H1 (cell line): ENCODE results near the gene ACVR1. TPM values are rescaled to one million over a fixed set of nuclear protein-coding genes. Genes with fewer than 3 reads are reported as not detected.

Source experiments
- CTCF ChIA-PET: fragments of 300-600 bp; sonication (Branson Sonifier 250); formaldehyde crosslinking; loops from one replicate; lab custom pipeline; 2021; ENCODE audit not compliant: partially characterized antibody; lab: Charles Lee
- POLR2A ChIA-PET: fragments of 300-600 bp; sonication (Branson Sonifier 250); formaldehyde crosslinking; loops from one replicate; lab custom pipeline; 2021; ENCODE audit warnings: inconsistent platforms; ENCODE audit not compliant: partially characterized antibody; lab: Charles Lee
- DNase-seq, 2 experiments: peaks; one replicate each; pipeline versions ENCODE4 v3.0.0 to v3.0.0-alpha.2; 2010 to 2022; ENCODE audit warnings: low spot score in 2 of 2, low read depth in 1 of 2, mixed read lengths in 1 of 2
- FAIRE-seq: peaks from 2 replicates; lab custom pipeline; 2011; peaks lifted over from hg19 to GRCh38; lab: Jason Lieb, UNC
- H2AFZ ChIP-seq: 2 replicates; pipeline ENCODE4 v1.8.1; 2012; ENCODE audit warnings: low read length, inconsistent platforms
- H2AK5ac ChIP-seq: 2 replicates; pipeline ENCODE4 v1.6.1; 2013; ENCODE audit warnings: low read depth, low read length
- H2BK120ac ChIP-seq: replicated peaks from 2 replicates; pipeline ENCODE3; 2013; ENCODE audit warnings: low read depth, low read length, inconsistent platforms
- H2BK12ac ChIP-seq: 2 replicates; pipeline ENCODE4 v1.6.1; 2013; ENCODE audit warnings: low read depth, low read length
- H2BK15ac ChIP-seq: 2 replicates; pipeline ENCODE4 v1.6.1; 2013; ENCODE audit warnings: low read length
- H2BK20ac ChIP-seq: 2 replicates; pipeline ENCODE4 v1.6.1; 2013; ENCODE audit warnings: low read length
- H2BK5ac ChIP-seq: 2 replicates; pipeline ENCODE4 v1.6.1; 2013; ENCODE audit warnings: low read depth, low read length
- H3K14ac ChIP-seq: 2 replicates; pipeline ENCODE4 v1.6.1; 2013; ENCODE audit warnings: inconsistent platforms; ENCODE audit not compliant: insufficient read length
- H3K18ac ChIP-seq: 2 replicates; pipeline ENCODE4 v1.6.1; 2013; ENCODE audit warnings: low read length; ENCODE audit errors: extremely low read depth
- H3K23ac ChIP-seq: 2 replicates; pipeline ENCODE4 v1.6.1; 2013; ENCODE audit warnings: inconsistent platforms; ENCODE audit not compliant: insufficient read length
- H3K23me2 ChIP-seq: 2 replicates; pipeline ENCODE4 v1.6.1; 2013; ENCODE audit warnings: low read depth, low read length
- H3K27ac ChIP-seq: 2 replicates; pipeline ENCODE4 v1.6.1; 2011; ENCODE audit warnings: low read depth, low read length, inconsistent platforms
- H3K27me3 ChIP-seq, 4 experiments: replicated peaks in 1 of 4; 1 replicate in 1 of 4; 2 replicates in 3 of 4; pipeline versions ENCODE4 v1.6.1 to v1.8.1; 2011 to 2013; ENCODE audit warnings: low read length in 3 of 4, mild to moderate bottlenecking in 3 of 4, inconsistent platforms in 2 of 4, mixed read lengths in 2 of 4, moderate library complexity in 1 of 4; ENCODE audit not compliant: control insufficient read depth in 3 of 4, insufficient read depth in 3 of 4; ENCODE audit errors: extremely low read depth in 1 of 4
- H3K36me3 ChIP-seq, 4 experiments: 2 replicates each; pipeline versions ENCODE4 v1.6.1 to v1.8.1; 2011 to 2013; ENCODE audit warnings: mild to moderate bottlenecking in 4 of 4, low read length in 3 of 4, moderate library complexity in 2 of 4, control low read depth in 1 of 4, inconsistent platforms in 1 of 4; ENCODE audit not compliant: insufficient read depth in 4 of 4, control insufficient read depth in 2 of 4
- H3K4ac ChIP-seq: replicated peaks from 2 replicates; pipeline ENCODE3; 2013; ENCODE audit warnings: low read length, low read depth, mixed read lengths, inconsistent platforms; ENCODE audit not compliant: insufficient read length
- H3K4me1 ChIP-seq, 4 experiments: replicated peaks in 1 of 4; 1 replicate in 1 of 4; 2 replicates in 3 of 4; pipeline versions ENCODE4 v1.6.1 to v1.8.1; 2011 to 2013; ENCODE audit warnings: low read length in 3 of 4, inconsistent platforms in 2 of 4, mixed read lengths in 1 of 4; ENCODE audit not compliant: insufficient read depth in 4 of 4, control insufficient read depth in 3 of 4
- H3K4me2 ChIP-seq, 2 experiments: 2 replicates each; pipeline versions ENCODE4 v1.6.1 to v1.8.1; 2011 to 2013; ENCODE audit warnings: low read depth in 2 of 2, low read length in 2 of 2, control low read depth in 1 of 2, inconsistent platforms in 1 of 2, mild to moderate bottlenecking in 1 of 2; ENCODE audit not compliant: insufficient read depth in 1 of 2
- H3K4me3 ChIP-seq, 4 experiments: fragments of 200-600, 300-600 bp in 1 of 4; sonication (generic), shearing (Covaris generic), sonication (Bioruptor Twin) in 1 of 4; 2 replicates each; pipeline versions ENCODE4 v1.5.1 to v1.8.1; 2011 to 2016; ENCODE audit warnings: low read length in 4 of 4, low read depth in 3 of 4, control low read depth in 2 of 4, inconsistent platforms in 2 of 4, mild to moderate bottlenecking in 2 of 4, mixed read lengths in 1 of 4, moderate library complexity in 1 of 4; ENCODE audit not compliant: insufficient read depth in 2 of 4; ENCODE audit errors: extremely low read depth in 1 of 4
- H3K56ac ChIP-seq: replicated peaks from 2 replicates; pipeline ENCODE3; 2013; ENCODE audit warnings: low read depth, mild to moderate bottlenecking, mixed read lengths, low read length, inconsistent platforms; ENCODE audit not compliant: insufficient read length
- H3K79me1 ChIP-seq: 2 replicates; pipeline ENCODE4 v1.6.1; 2013; ENCODE audit warnings: low read depth, low read length, control low read depth
- H3K79me2 ChIP-seq, 2 experiments: 2 replicates each; pipeline versions ENCODE4 v1.6.1 to v1.8.1; 2012 to 2013; ENCODE audit warnings: low read length in 2 of 2, mild to moderate bottlenecking in 2 of 2, inconsistent platforms in 1 of 2; ENCODE audit not compliant: insufficient read depth in 2 of 2, control insufficient read depth in 1 of 2
- H3K9ac ChIP-seq, 4 experiments: replicated peaks in 1 of 4; 1 replicate in 1 of 4; 2 replicates in 3 of 4; pipeline versions ENCODE4 v1.6.1 to v1.8.1; 2011 to 2013; ENCODE audit warnings: low read depth in 3 of 4, low read length in 3 of 4, control low read depth in 2 of 4, mild to moderate bottlenecking in 2 of 4, moderate library complexity in 2 of 4, inconsistent platforms in 1 of 4; ENCODE audit errors: extremely low read depth in 1 of 4
- H3K9me3 ChIP-seq, 2 experiments: 2 replicates each; pipeline versions ENCODE4 v1.6.1 to v1.8.1; 2012 to 2013; ENCODE audit warnings: mild to moderate bottlenecking in 2 of 2, moderate library complexity in 2 of 2, control low read depth in 1 of 2, inconsistent platforms in 1 of 2, low read depth in 1 of 2, low read length in 1 of 2, mixed read lengths in 1 of 2; ENCODE audit not compliant: insufficient read depth in 2 of 2
- H4K20me1 ChIP-seq, 2 experiments: replicated peaks in 1 of 2; 2 replicates each; pipeline versions ENCODE3 to v1.8.1; 2011 to 2013; ENCODE audit warnings: inconsistent platforms in 2 of 2, low read length in 2 of 2, mild to moderate bottlenecking in 1 of 2; ENCODE audit not compliant: insufficient read depth in 2 of 2, control insufficient read depth in 1 of 2
- H4K5ac ChIP-seq: 2 replicates; pipeline ENCODE4 v1.6.1; 2013; ENCODE audit warnings: low read length, low read depth, mixed read lengths, inconsistent platforms; ENCODE audit not compliant: insufficient read length
- H4K8ac ChIP-seq: 2 replicates; pipeline ENCODE4 v1.8.0; 2013; ENCODE audit warnings: mild to moderate bottlenecking, moderate library complexity, low read length, inconsistent platforms; ENCODE audit not compliant: insufficient read depth; ENCODE audit errors: extremely low read depth
- H4K91ac ChIP-seq: replicated peaks from 2 replicates; pipeline ENCODE3; 2013; ENCODE audit warnings: low read length, mixed read lengths, inconsistent platforms; ENCODE audit not compliant: insufficient read length
- BACH1 ChIP-seq: IDR thresholded peaks from 2 replicates; pipeline ENCODE4 v1.6.1; 2012; ENCODE audit warnings: low read length, improper control_type of control experiment
- CBX8 ChIP-seq: fragments of 300-800, 300-1000 bp; sonication (generic); IDR thresholded peaks from 2 replicates; pipeline ENCODE4 v1.7.1; 2016; ENCODE audit warnings: low read depth, low read length, borderline replicate concordance
- EP300 ChIP-seq, 2 experiments: IDR thresholded peaks; 1 replicate in 1 of 2; 2 replicates in 1 of 2; pipeline ENCODE4 v1.6.1; 2011 to 2012; ENCODE audit warnings: low read depth in 2 of 2, low read length in 2 of 2, mild to moderate bottlenecking in 2 of 2, borderline replicate concordance in 1 of 2, inconsistent platforms in 1 of 2, moderate library complexity in 1 of 2
- EZH2 ChIP-seq: fragments of 200-600 bp; sonication (generic); IDR thresholded peaks from 2 replicates; pipeline ENCODE4 v1.7.1; 2012; ENCODE audit warnings: low read depth, mild to moderate bottlenecking, moderate library complexity, low read length, inconsistent platforms; ENCODE audit not compliant: severe bottlenecking
- FOSL1 ChIP-seq: IDR thresholded peaks from 2 replicates; pipeline ENCODE4 v1.6.1; 2011; ENCODE audit warnings: mild to moderate bottlenecking, low read depth, low read length, moderate library complexity; ENCODE audit not compliant: insufficient read depth
- JUN ChIP-seq: IDR thresholded peaks from 2 replicates; pipeline ENCODE4 v1.6.1; 2011; ENCODE audit warnings: low read depth, mild to moderate bottlenecking, improper control_type of control experiment, low read length
- KDM1A ChIP-seq: fragments of 200-600, 300-600 bp; sonication (generic); IDR thresholded peaks from 2 replicates; pipeline ENCODE4 v1.7.1; 2016; ENCODE audit warnings: mild to moderate bottlenecking, low read length, borderline replicate concordance
- POLR2AphosphoS5 ChIP-seq: IDR thresholded peaks from 2 replicates; pipeline ENCODE4 v1.6.1; 2011; ENCODE audit warnings: low read depth, low read length
- POU5F1 ChIP-seq: IDR thresholded peaks from 2 replicates; pipeline ENCODE4 v1.6.1; 2011; ENCODE audit warnings: low read depth, mild to moderate bottlenecking, low read length, moderate library complexity
- SRF ChIP-seq: IDR thresholded peaks from 2 replicates; pipeline ENCODE4 v1.6.1; 2011; ENCODE audit warnings: mild to moderate bottlenecking, low read depth, low read length, moderate library complexity
- WGBS, 2 experiments: shearing (Covaris generic) in 1 of 2; methylation state at CpG; one replicate each; pipeline versions ENCODE4 v1.1.6 to v1.1.7; 2013 to 2015; ENCODE audit warnings: low lambda C conversion rate in 2 of 2, mixed read lengths in 2 of 2, inconsistent platforms in 1 of 2, low coverage in 1 of 2, missing lambda C conversion rate in 1 of 2; ENCODE audit not compliant: insufficient replicate concordance in 2 of 2, insufficient coverage in 1 of 2, insufficient read length in 1 of 2; ENCODE audit errors: extremely low coverage in 1 of 2, missing lambda C conversion rate in 1 of 2; 5-methylcytosine and 5-hydroxymethylcytosine counted together
- polyA plus RNA-seq, 7 experiments: library from polyadenylated mRNA; depleted of rRNA in 3 of 7; stranded (reverse) in 5 of 7; unstranded in 2 of 7; fragments of >200 nt in 5 of 7; fragments of 200-250 nt in 2 of 7; gene quantifications; 1 replicate in 5 of 7; 2 replicates in 1 of 7; 4 replicates in 1 of 7; pipeline versions ENCODE4 v1.2.1 to v1.2.3, GENCODE V29; 2011 to 2013; ENCODE audit warnings: missing spikeins in 2 of 7, mixed read lengths in 2 of 7
- total RNA-seq: library from RNA; stranded (reverse); fragmentation: NEBNext Ultra II Directional; extraction: Animal tissue kit (Norgen Biotek cat#: 25700); gene quantifications from 2 replicates; pipeline ENCODE4 v1.2.1, GENCODE V29; 2021

Gene ACVR1
- total and polyA plus RNA-seq, 2 of the 8 experiments (the other 6 are each of a cell fraction or from before 2014, with no cell fraction given) = 8.5 to 17.7 TPM

DNA sequence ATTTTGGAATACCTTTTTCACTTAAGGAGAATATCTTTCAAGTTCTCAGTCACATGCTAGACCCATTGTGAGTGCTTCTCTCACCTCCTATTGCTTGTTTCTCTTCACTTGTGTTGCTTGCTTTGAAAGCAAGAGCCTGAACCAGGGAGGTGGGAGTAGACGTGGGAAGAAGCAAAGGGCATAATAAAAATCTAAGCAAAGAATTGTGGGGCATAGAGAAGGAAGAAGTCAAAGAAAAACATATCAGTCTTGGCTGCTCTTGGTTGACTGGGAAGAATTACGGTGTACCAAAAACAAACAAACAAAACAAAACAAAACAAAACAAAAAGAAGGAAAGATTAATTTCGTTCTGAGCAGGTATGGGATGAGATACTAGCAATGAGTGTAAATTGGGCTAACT lies 48.9 kb upstream of the ACVR1 start:
- no peak overlapping the region for H3K27ac ChIP-seq
- H2BK15ac ChIP-seq = no peak overlapping the region
- H3K4me3 ChIP-seq = no peak overlapping the region
- H3K4ac ChIP-seq = no peak overlapping the region
- no peak overlapping the region for H4K5ac ChIP-seq
- no peak overlapping the region for H3K18ac ChIP-seq
- H2BK5ac ChIP-seq = no peak overlapping the region
- 80% methylated on average over 3 of the region's 3 CpGs; no CpG with 5 or more reads in 1 of the 2 experiments for WGBS, 2 experiments
- no peak overlapping the region for H4K8ac ChIP-seq
- H3K27me3 ChIP-seq = peaks cover 1 to 5% (median 4%) of the 10 kb centered on the region in 4 experiments; a peak in 5 of 7 replicates
- no peak overlapping the region for H3K56ac ChIP-seq
- no peak overlapping the region for H2BK12ac ChIP-seq
- no peak overlapping the region for H2BK120ac ChIP-seq
- H2AK5ac ChIP-seq = no peak overlapping the region
- ChIA-PET CTCF (no interaction called here), POLR2A (no interaction called here)
- FAIRE-seq = no peak
- no peaks in the 10 kb centered on the region for H3K23me2 ChIP-seq
- H4K91ac ChIP-seq = no peak overlapping the region
- H3K4me1 ChIP-seq = peaks cover 0 to 9% (median 6%) of the 10 kb centered on the region in 4 experiments; a peak in 4 of 7 replicates
- H3K9ac ChIP-seq = no peak overlapping the region
- H4K20me1 ChIP-seq = no peaks in the 10 kb centered on the region
- no peak overlapping the region for H2AFZ ChIP-seq
- H3K4me2 ChIP-seq = no peak overlapping the region
- no peak overlapping the region for H3K14ac ChIP-seq
- DNase-seq = no peak
- H3K79me1 ChIP-seq = no peaks in the 10 kb centered on the region
- no peak overlapping the region for H3K23ac ChIP-seq
- no peak for TF ChIP-seq POU5F1
- no peak for TF ChIP-seq SRF
- no peak for TF ChIP-seq FOSL1
- no peak for TF ChIP-seq JUN
- no peak for TF ChIP-seq EZH2
- TF ChIP-seq BACH1 = no peak
- TF ChIP-seq EP300 (IDR thresholded peaks at IDR 0.05; ENCODE audit: borderline replicate concordance in 1 of 2, low read depth in 2 of 2, low read length in 2 of 2) = no peak
- no peak for TF ChIP-seq KDM1A
- TF ChIP-seq POLR2AphosphoS5 = no peak
- no peak for TF ChIP-seq CBX8
- H2BK20ac ChIP-seq = no peak overlapping the region
- no peaks in the 10 kb centered on the region for H3K79me2 ChIP-seq
- H3K36me3 ChIP-seq = no peaks in the 10 kb centered on the region
- no peaks in the 10 kb centered on the region for H3K9me3 ChIP-seq
